Motor neuron (in vitro differentiated cells): ENCODE measurements around the gene MYH6. TPM values are rescaled to one million over a fixed set of nuclear protein-coding genes. Genes with fewer than 3 reads are reported as not detected.

ENCODE experiments used
- ATAC-seq, 8 experiments: fragments of 200-7000 bp; cut with Tn5 transposase; replicated peaks in 6 of 8; 2 replicates each; pipeline ENCODE4 v1.8.0; 2021; ENCODE audit warnings: mild to moderate bottlenecking in 8 of 8, moderate library complexity in 8 of 8
- H3K27ac ChIP-seq, 2 donors: fragments of 250-450 bp; sonication (Bioruptor Pico); 2 replicates each; pipeline ENCODE4 v1.9.0; 2021; ENCODE audit warnings: antibody characterized with exemption in 2 of 2, mild to moderate bottlenecking in 2 of 2, moderate library complexity in 1 of 2
- H3K4me1 ChIP-seq, 2 donors: fragments of 250-450 bp; sonication (Bioruptor Pico); replicated peaks in 1 of 2; 2 replicates each; pipeline ENCODE4 v1.6.1; 2021; ENCODE audit warnings: antibody characterized with exemption in 2 of 2, mild to moderate bottlenecking in 2 of 2, moderate library complexity in 1 of 2
- H3K4me3 ChIP-seq, 5 donors: fragments of 250-450 bp; sonication (Bioruptor Pico); 2 replicates each; pipeline ENCODE4 v1.9.0; 2021; ENCODE audit warnings: antibody characterized with exemption in 5 of 5, mild to moderate bottlenecking in 5 of 5, moderate library complexity in 4 of 5
- WGBS, 10 experiments: fragments of 450-650 bp; shearing (Covaris generic); methylation state at CpG; one replicate each; pipeline ENCODE4 v1.0.0; 2022; 5-methylcytosine and 5-hydroxymethylcytosine counted together
- in situ Hi-C, 9 experiments: fragments of 400-800 bp; cut with MboI; loops; one replicate each; pipeline ENCODE4 v1.15.0; 2021; ENCODE audit warnings: low sequenced_read_pairs in 9 of 9, low pct_unique_long_range_greater_than_20kb in 2 of 9; ENCODE audit not compliant: unreplicated experiment in 9 of 9
- total RNA-seq, 8 experiments: library from RNA; unstranded; fragments of 300-600 nt; gene quantifications; 2 replicates each; pipeline versions ENCODE4 v1.2.3 to v1.2.4, GENCODE V29; 2022

The MYH6 gene
- total RNA-seq, 8 experiments from 2014 or later, result 0.05 to 0.47 (median 0.14) TPM; not detected in 3

DNA sequence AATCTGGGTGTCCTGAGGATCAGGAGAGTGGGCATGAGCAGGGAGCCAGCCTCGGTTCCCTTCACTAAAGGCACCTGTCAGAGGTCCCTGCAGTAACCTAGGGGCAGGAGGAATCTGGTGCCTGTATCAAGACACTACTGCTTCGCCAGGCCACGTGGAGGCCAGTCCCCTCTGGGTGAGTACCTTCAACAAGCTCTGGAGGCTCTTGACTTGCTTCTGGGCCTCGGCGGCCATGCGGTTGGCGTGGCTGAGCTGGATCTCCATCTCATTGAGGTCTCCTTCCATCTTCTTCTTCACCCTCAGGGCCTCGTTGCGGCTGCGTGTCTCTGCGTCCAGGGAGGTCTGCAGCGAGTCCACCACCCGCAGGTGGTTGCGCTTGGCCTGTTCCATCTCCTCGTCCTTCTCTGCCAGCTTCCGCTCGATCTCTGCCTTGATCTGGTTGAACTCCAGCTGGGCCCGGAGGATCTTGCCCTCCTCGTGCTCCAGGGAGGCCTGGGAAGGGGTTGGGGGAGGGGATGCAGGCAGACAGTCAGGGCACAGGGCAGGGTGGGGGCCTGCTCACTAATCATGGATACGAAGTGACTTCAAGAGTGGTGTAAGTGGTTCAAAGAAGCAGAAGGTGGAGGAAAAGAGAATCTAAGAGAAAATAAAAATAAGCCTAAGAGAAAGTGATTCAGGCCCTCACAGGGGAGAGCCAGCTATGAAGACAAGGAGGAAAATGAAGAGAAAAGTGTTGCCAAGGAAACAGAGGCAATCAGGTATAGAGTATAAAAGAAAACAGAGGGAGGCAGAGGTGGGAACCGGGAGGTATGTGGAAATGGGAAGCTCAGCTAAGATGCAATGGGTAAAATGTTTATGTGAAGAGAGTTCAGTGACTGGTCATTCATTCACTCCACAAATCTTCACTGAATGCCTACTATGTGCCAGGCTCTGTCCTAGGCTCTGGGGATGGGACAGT is 8.0 kb upstream of the MYH6 start:
- Histone ChIP-seq H3K4me1 (no peaks in the 10 kb centered on the region), H3K27ac (no peak overlapping the region), H3K4me3 (no peak overlapping the region)
- in situ Hi-C loops, result no loop called here
- no peak for ATAC-seq
- WGBS, 10 experiments, result 0 to 100% (median 50%) methylated on average over 1 to 3 of the region's 21 CpGs; no CpG with 5 or more reads in 1 of the 10 experiments

DNA sequence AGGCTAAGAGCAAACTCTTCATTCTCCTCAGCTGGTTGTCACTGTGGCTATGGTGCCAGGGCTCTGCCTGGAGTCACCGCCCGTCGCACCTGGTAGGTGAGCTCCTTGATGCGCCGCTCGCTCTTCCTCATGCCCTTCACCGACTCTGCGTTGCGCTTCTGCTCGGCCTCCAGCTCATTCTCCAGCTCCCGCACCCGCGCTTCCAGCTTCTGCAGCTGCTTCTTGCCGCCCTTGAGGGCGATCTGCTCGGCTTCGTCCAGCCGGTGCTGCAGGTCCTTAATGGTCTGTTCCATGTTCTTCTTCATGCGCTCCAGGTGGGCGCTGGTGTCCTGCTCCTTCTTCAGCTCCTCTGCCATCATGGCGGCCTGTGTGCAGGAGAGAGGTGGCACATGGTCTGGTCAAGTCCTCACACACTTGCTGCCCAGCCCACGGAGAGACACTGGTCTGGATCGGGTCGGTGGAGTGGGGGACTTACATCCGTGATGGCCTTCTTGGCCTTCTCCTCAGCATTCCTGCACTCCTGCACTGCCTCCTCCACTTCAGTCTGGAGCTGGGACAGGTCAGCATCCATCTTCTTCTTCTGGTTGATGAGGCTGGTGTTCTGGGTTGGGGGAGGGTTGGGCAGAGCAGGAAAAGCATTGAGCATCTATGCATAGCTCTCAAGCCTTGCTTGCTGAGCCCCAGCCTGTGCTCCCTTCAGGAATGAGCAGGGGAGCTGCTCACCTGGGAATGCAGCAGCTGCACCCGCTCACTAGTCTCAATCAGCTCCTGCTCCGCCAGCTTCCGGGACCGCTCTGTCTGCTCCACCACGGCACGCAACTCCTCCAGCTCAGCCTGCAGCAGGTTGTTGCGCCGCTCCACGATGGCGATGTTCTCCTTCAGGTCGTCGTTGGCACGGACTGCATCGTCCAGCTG is 7.1 kb upstream of the MYH6 start:
- H3K27ac ChIP-seq, result no peak overlapping the region
- in situ Hi-C loops, result no loop called here
- WGBS, 10 experiments, result 60 to 95% (median 82%) methylated on average over 1 to 8 of the region's 39 CpGs; no CpG with 5 or more reads in 4 of the 10 experiments

DNA sequence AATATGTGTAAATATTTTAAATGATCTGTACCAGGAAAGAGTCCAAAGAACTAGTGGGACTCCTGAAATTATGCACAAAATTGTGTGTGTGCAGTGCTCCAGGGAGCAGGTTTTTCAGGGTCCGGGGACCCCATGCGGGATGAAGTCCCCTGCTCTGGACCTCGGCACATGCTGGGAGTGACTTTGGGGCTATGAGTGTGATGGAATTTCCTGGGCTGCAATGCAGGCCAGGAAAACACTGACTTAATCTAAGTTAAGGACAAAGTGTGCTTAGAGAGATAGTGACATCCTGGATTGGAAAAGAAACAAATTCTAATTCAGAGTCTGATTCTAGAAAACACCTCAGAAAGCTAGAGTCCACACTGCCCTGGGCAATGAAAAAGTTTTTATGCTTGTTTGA is 6.2 kb upstream of the MYH6 start:
- 28 to 82% (median 67%) methylated on average over 1 to 3 of the region's 3 CpGs; no CpG with 5 or more reads in 5 of the 10 experiments for WGBS, 10 experiments
- in situ Hi-C loops, result no loop called here
- Histone ChIP-seq H3K4me1 (no peaks in the 10 kb centered on the region), H3K27ac (no peak overlapping the region), H3K4me3 (no peak overlapping the region)
- no peak for ATAC-seq

More for the DNA sequence above, 7.1 kb upstream of the MYH6 start:
- no peak for ATAC-seq
- no peaks in the 10 kb centered on the region for H3K4me1 ChIP-seq
- H3K4me3 ChIP-seq, result no peak overlapping the region

DNA sequence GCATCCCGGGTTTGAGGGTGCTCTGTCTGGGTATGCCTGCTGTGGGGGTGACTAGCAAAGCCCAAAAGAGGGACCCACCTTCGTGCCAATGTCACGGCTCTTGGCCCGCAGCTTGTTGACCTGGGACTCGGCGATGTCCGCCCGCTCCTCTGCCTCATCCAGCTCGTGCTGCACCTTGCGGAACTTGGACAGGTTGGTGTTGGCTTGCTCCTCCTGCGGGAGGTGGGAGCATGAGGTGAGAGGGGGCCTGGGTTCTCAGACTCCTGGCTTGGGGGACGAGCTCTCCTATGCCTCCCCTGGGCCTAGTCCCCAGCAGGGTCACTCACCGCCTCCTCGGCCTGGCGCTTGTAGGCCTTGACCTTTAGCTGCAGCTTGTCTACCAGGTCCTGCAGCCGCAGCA is 5.6 kb upstream of the MYH6 start:
- in situ Hi-C loops, result no loop called here
- ATAC-seq, result no peak
- no peak overlapping the region for H3K4me3 ChIP-seq
- H3K4me1 ChIP-seq, result no peaks in the 10 kb centered on the region
- H3K27ac ChIP-seq, result no peak overlapping the region
- 71 to 93% (median 85%) methylated on average over 1 to 11 of the region's 16 CpGs; no CpG with 5 or more reads in 4 of the 10 experiments for WGBS, 10 experiments

DNA sequence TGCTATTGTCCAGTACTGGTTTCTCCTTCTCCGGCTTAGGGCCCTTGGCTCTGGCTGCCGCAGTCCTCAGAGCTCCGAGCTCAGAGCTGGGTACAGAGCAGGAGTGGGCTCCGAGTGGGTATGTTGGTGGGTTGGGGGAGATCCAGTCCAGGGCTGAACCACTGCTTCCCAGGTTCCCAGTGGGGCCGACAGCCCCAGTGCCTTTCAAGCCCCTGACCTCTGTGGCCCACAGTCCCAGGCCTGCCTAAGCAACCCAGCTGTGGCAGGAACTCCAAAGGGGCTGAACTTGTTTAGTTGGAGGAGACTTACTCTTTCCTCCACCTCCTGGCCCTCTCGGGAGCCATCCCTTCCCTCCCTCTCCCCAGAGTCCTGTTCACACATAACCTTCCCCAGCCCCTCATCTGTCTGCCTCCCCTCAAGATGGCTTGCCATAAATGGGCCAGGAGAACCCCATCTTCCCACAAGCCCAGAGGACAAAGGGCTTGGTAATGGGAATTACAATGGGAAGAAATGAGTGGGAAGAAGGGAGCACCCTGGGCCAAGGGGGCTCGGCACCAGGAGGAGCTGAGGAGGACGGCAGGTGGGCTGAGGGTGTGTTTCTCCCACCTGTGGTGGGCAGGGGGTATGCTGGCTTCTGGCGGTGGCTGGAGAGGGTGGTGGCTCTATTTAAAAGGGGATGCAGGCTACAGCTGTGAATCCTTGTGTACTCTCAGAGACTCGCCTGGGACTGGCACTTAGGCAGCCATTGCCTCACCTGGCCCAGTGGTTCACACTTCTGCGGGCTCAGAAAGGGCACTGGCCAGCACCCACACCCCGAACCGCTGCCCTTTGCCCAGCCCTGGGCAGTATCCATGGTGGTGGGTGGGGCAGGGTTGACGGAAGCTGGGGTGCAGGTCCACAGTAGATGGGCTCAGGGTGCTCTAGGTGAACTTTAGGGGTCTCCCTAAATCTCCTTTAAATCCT is 3.8 kb upstream of the MYH6 start:
- Histone ChIP-seq H3K4me1 (no peaks in the 10 kb centered on the region), H3K4me3 (no peak overlapping the region), H3K27ac (no peak overlapping the region)
- in situ Hi-C loops, result no loop called here
- ATAC-seq, result no peak
- 60 to 100% (median 85%) methylated on average over 1 to 7 of the region's 14 CpGs; no CpG with 5 or more reads in 5 of the 10 experiments for WGBS, 10 experiments

DNA sequence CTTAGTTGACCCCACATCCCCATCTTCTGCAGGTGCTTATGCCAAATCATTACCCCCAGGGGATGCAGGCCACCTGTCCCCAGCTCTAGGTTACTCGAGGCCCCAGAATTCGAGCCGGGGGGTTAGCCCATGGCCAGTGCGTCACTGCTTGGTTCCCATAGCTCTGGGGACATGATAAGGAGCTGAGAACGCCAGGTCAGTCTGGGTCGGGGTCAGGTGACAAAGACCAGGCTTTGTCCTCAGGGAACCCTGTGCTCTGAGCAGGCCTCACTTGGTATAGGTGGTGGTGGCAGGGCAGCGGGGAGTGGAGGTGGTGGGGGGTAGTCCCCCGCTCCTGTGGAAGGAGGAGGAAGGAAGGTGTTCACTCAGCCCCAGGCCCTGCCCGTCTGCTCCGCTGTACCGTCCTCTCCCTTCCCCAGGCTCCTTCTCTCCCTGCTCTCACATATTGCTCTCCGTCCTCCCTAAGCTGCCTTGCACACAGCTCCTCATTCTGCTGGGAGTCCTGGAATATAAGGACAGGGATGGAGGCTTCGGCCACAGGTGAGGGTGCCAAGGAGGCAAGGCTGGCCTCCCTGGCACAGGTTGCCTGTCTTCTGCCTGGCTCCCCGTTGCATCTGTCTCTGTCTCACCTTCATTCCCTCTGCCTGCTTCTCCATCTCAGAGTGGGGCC is 2.0 kb upstream of the MYH6 start:
- in situ Hi-C loops, result no loop called here
- H3K4me3 ChIP-seq, result no peak overlapping the region
- H3K27ac ChIP-seq, result no peak overlapping the region
- H3K4me1 ChIP-seq, result no peaks in the 10 kb centered on the region
- WGBS, 10 experiments, result 0 to 83% (median 70%) methylated on average over 1 to 10 of the region's 14 CpGs; no CpG with 5 or more reads in 6 of the 10 experiments
- ATAC-seq, result no peak

DNA sequence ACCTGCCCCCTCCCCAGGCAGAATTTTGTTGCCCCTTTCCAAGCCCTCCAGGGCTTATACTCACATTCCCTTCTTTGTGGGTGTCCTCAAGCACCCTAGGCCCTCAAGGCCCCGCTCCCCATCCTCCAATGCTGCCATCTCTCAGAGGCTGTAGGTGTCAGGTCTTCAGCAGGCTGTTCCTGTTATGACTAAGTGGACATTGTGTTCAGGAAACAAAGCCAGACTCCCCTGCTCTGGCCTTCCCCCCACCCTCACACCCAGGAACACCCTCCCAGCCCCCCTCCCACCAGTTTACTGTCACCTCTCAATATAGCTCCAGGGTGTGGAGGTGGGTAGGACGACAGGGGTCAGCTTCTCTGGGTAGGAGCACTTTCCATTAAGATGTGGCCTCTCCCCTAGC is 1.4 kb upstream of the MYH6 start:
- 83% methylated on average over 1 of the region's 2 CpGs; no CpG with 5 or more reads in 9 of the 10 experiments for WGBS, 10 experiments
- no peak overlapping the region for H3K27ac ChIP-seq
- no peak for ATAC-seq

DNA sequence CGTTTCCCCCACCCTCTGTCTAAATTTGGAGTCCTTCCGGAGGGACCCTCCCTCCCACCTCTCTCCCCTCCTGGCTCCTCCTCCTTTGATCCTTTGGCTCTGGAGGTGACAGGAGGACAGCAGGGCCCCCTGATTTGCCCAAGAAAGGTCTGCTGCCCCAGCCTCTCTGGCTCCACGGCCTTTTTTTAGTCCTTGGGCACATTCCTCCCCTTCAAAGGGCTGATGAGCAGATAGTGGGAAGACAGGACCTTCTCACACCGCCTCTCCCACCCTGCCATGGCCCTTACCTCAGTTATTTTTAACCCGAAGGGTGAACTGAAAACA is 196 bp upstream of the MYH6 start:
- Histone ChIP-seq H3K4me1 (no peaks in the 10 kb centered on the region), H3K27ac (no peak overlapping the region), H3K4me3 (no peak overlapping the region)
- ATAC-seq, result no peak
- 0 to 85% (median 44%) methylated on average over 1 to 4 of the region's 5 CpGs; no CpG with 5 or more reads in 7 of the 10 experiments for WGBS, 10 experiments
- in situ Hi-C loops, result no loop called here

More for the DNA sequence above, 1.4 kb upstream of the MYH6 start:
- Histone ChIP-seq H3K4me1 (no peaks in the 10 kb centered on the region), H3K4me3 (no peak overlapping the region)
- in situ Hi-C loops, result no loop called here

DNA sequence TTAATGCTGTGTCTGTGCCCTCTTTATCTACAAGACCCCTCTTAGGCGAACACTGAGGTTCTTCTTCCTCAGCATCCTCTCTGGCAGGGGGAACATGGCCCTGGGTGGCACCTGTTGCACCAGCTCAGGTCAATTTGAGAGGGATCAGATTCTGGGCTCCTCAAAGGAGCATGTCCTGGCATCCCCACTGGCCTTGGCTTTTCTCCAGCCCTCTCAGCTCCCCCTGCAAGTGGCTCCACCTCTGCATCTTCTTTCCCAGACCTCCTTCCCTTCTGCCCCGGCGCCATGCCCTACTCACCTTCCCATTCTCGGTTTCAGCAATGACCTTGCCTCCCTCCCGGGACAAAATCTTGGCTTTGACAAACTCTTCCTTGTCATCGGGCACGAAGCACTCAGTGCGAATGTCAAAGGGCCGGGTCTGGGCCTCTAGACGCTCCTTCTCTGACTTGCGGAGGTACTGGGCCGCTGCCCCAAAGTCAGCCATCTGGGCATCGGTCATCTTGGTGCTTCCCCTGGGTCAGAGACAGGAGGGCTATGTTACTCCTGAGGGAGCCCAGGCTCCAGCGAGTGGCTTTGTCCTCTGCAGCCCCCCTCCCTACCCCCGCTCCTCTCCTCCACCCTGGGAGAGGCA is 1.2 kb downstream of the MYH6 start:
- Histone ChIP-seq H3K4me1 (no peaks in the 10 kb centered on the region), H3K27ac (no peak overlapping the region), H3K4me3 (no peak overlapping the region)
- in situ Hi-C loops, result no loop called here
- no peak for ATAC-seq
- 10 to 100% (median 81%) methylated on average over 2 to 4 of the region's 15 CpGs; no CpG with 5 or more reads in 4 of the 10 experiments for WGBS, 10 experiments

DNA sequence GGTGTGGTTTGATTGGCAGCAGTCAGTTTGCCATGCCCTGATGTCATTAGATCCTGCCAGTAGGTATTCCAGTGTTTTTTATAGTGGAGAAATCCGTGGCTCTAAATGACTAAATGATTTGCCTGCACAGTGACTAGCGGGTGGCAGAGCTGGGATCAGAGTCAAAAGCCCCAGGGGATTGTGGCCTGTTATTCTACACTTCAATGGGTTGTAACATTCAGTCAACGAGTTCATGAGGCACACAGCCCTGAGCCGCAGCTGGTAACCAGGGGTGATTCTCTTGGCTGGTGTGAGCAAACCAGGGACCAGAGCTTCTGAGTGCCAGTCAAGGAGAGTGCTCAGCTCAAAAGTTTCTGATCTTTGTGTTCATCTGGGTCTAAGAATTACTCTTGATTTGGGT is 1.8 kb downstream of the MYH6 start:
- no peak overlapping the region for H3K27ac ChIP-seq
- in situ Hi-C loops, result no loop called here
- 0 to 29% (median 13%) methylated on average over 1 to 4 of the region's 4 CpGs; no CpG with 5 or more reads in 6 of the 10 experiments for WGBS, 10 experiments
- no peaks in the 10 kb centered on the region for H3K4me1 ChIP-seq
- no peak overlapping the region for H3K4me3 ChIP-seq
- ATAC-seq, result peak in 4 of 8 experiments; percentile 40 to 93 (median 50)

DNA sequence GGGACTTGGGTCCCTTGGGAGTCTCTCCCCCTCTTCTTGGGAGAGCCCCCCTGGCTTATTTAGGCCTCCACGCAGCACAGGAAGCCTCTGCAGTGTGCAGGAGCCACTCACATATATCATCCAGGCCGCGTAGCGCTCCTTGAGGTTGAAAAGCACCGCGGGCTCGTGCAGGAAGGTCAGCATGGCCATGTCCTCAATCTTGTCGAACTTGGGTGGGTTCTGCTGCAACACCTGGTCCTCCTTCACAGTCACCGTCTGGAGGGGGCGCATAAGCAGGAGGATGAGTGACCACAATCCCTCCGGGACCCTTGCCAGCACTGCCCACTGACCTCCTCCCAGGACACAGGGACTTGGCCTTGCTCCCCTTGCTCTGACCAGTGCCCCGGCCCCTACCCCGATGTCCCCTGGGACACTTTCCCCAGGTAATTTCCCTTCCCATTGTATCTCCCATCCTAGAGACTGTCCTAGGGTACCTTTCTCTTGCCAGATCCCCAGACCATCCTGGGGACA is 2.5 kb downstream of the MYH6 start:
- no peak overlapping the region for H3K27ac ChIP-seq
- no peak overlapping the region for H3K4me3 ChIP-seq
- WGBS, 10 experiments, result 67 to 100% (median 84%) methylated on average over 1 to 4 of the region's 13 CpGs; no CpG with 5 or more reads in 6 of the 10 experiments
- in situ Hi-C loops, result no loop called here
- no peak for ATAC-seq
- H3K4me1 ChIP-seq, result no peaks in the 10 kb centered on the region
